Naive thymus-derived CD8-positive, alpha-beta T cell (primary cell): ENCODE measurements around the gene CDS2. TPM values are rescaled to one million over a fixed set of nuclear protein-coding genes. Genes with fewer than 3 reads are reported as not detected.

Experiments
- ATAC-seq, 2 donors: fragments of 150-1000 bp; cut with Tn5 transposase in 1 of 2; sonication (Bioruptor Pico), chemical (Tn5 transposase) in 1 of 2; 1 replicate in 1 of 2; 2 replicates in 1 of 2; pipeline ENCODE4 v1.10.0; 2021; ENCODE audit warnings: mild to moderate bottlenecking in 2 of 2, moderate library complexity in 2 of 2
- POLR2A ChIA-PET: fragments of 350-600 bp; sonication (Branson Sonifier 250); formaldehyde crosslinking; loops from one replicate; lab custom pipeline; 2021; ENCODE audit warnings: antibody characterized with exemption; lab: Charles Lee
- DNase-seq, 10 donors: peaks; one replicate each; pipeline versions ENCODE4 v3.0.0 to v3.0.0-alpha.2; 2020 to 2022
- H3K27ac Mint-ChIP-seq, 10 donors: one replicate each; pipeline ENCODE4 v1.8.0; 2020 to 2022; ENCODE audit warnings: mild to moderate bottlenecking in 10 of 10, mixed read lengths in 10 of 10, moderate library complexity in 4 of 10, inconsistent platforms in 1 of 10
- H3K27me3 Mint-ChIP-seq, 5 donors: one replicate each; pipeline ENCODE4 v1.8.0; 2021 to 2022; ENCODE audit warnings: mixed read lengths in 5 of 5
- H3K36me3 Mint-ChIP-seq, 3 donors: one replicate each; pipeline ENCODE4 v1.8.0; 2020 to 2022; ENCODE audit warnings: mixed read lengths in 3 of 3, mild to moderate bottlenecking in 2 of 3, inconsistent platforms in 1 of 3
- H3K4me1 Mint-ChIP-seq, 4 donors: one replicate each; pipeline ENCODE4 v1.8.0; 2021 to 2022; ENCODE audit warnings: mixed read lengths in 4 of 4
- H3K4me3 Mint-ChIP-seq, 10 donors: one replicate each; pipeline ENCODE4 v1.8.0; 2020 to 2022; ENCODE audit warnings: mild to moderate bottlenecking in 10 of 10, mixed read lengths in 10 of 10, moderate library complexity in 6 of 10, inconsistent platforms in 1 of 10
- H3K9me3 Mint-ChIP-seq, 9 donors: one replicate each; pipeline ENCODE4 v1.8.0; 2020 to 2022; ENCODE audit warnings: mixed read lengths in 9 of 9, mild to moderate bottlenecking in 3 of 9, inconsistent platforms in 1 of 9, moderate library complexity in 1 of 9
- polyA plus RNA-seq, 3 donors: library from polyadenylated mRNA; unstranded; fragments of 300-500 nt; fragmentation: Illumina TruSeq; gene quantifications; one replicate each; pipeline ENCODE4 v1.2.3, GENCODE V29; 2021
- total RNA-seq, 8 experiments: library from RNA in 2 of 8; stranded (reverse) in 2 of 8; gene quantifications; one replicate each; pipeline ENCODE4 v1.2.3 and lab custom pipeline; 2021 to 2026

CDS2 gene
- total and polyA plus RNA-seq, 5 experiments from 2014 or later: 32.3 to 60.7 (median 47.3) TPM

DNA sequence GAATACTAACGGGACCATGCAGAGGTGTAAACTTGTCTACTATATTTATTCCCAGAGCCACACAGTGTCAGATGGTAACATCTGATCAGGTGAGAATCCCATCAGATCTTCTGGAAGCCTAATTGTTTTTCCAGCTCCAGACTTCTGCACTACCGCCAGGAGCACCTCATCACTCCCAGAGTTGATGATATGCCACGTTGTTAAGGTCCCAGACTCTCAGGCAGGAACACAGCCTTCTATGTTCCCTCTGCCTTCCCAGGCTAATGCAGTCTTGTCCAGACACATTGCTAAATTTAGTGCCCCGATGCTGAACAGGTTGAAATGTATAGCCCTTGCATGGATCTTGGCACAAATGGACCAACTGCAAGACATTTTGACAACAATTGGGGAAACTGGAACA, 103.7 kb downstream of the CDS2 start:
- POLR2A ChIA-PET: interaction anchor here (0.6 kb wide), 1 partner anchor 133 kb away, joined by 8 read pairs; no protein-coding TSS in a partner anchor
- Mint-ChIP-seq H3K4me3 (no peak overlapping the region), H3K4me1 (peaks cover 0 to 4% (median 0%) of the 10 kb centered on the region in 4 donors), H3K27me3 (peaks cover 3 to 21% (median 11%) of the 10 kb centered on the region in 5 donors), H3K9me3 (peaks cover 0 to 5% (median 0%) of the 10 kb centered on the region in 9 donors), H3K27ac (no peak overlapping the region), H3K36me3 (peaks cover 0 to 6% (median 4%) of the 10 kb centered on the region in 3 donors)
- no peak for DNase-seq
- ATAC-seq: no peak

DNA sequence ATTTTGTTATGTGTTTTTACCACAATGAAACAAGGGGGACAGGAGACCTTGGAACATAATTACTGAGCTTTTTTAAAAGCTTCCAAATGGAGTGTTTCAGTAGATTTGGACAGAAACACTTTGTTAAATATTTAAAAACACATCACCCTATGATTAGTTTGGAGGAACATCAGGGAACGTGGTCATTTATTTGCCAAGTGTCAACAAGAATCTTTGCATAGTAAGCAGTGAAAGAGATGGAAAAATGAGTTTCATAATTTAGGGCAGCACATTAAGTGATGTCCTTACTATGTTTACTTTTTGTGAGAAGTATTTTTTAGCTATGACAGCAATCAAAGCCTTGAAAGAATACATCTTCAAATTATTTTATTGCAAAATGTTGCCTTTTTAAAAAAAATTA, 107.3 kb downstream of the CDS2 start:
- H3K27me3 Mint-ChIP-seq: peaks cover 25 to 52% (median 37%) of the 10 kb centered on the region in 5 donors

DNA sequence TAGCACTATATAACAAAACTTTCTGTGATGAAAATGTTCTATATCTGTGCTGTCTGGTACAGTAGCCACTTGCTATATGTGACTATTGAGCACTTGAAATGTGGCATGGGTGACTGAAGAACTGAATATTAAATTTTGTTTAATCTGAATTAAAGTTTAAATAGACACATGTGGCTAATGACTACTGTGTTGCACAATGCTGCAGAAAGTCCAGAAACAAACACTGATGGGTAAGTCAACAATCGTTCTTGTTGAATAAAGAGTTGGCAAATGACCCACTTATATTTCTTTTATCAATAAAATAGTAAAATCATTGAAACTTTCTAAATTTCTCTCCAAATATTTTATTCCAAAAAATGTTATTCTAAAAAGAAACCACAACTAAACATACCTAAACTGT, 108.2 kb downstream of the CDS2 start:
- H3K9me3 Mint-ChIP-seq: peaks cover 3 to 25% (median 9%) of the 10 kb centered on the region in 9 donors
- no peak for ATAC-seq
- POLR2A ChIA-PET: no interaction called here
- H3K4me1 Mint-ChIP-seq: peaks cover 0 to 2% (median 0%) of the 10 kb centered on the region in 4 donors
- H3K27ac Mint-ChIP-seq: no peak overlapping the region
- H3K27me3 Mint-ChIP-seq: peaks cover 32 to 59% (median 43%) of the 10 kb centered on the region in 5 donors
- DNase-seq: no peak
- no peak overlapping the region for H3K4me3 Mint-ChIP-seq
- peaks cover 0 to 6% (median 6%) of the 10 kb centered on the region in 3 donors for H3K36me3 Mint-ChIP-seq

More for the DNA sequence above, 107.3 kb downstream of the CDS2 start:
- Mint-ChIP-seq H3K4me3 (no peak overlapping the region), H3K4me1 (peaks cover 0 to 4% (median 0%) of the 10 kb centered on the region in 4 donors), H3K36me3 (peaks cover 0 to 3% (median 0%) of the 10 kb centered on the region in 3 donors), H3K27ac (no peak overlapping the region), H3K9me3 (peaks cover 0 to 18% (median 6%) of the 10 kb centered on the region in 9 donors)
- POLR2A ChIA-PET: no interaction called here
- no peak for DNase-seq
- no peak for ATAC-seq

Other genes starting within 250 kb of the CDS2 start
- gene SLC23A2, start 125.5 kb upstream of the CDS2 start, total RNA-seq: 10 to 100 TPM; 19.8 to 24.3 TPM
- gene SLC23A2, start 125.5 kb upstream of the CDS2 start, polyA plus RNA-seq: 1 to 10 TPM; 5.6 to 8.1 (median 5.9) TPM
- 10 to 100 TPM; 67.2 to 69.6 TPM for gene TMEM230, start 13.9 kb upstream of the CDS2 start, total RNA-seq
- gene TMEM230, start 13.9 kb upstream of the CDS2 start, polyA plus RNA-seq: 100 to 1,000 TPM; 186 to 278 (median 253) TPM
- gene PCNA, start 7.0 kb upstream of the CDS2 start, total RNA-seq: 10 to 100 TPM; 39.4 to 44.3 TPM
- gene PCNA, start 7.0 kb upstream of the CDS2 start, polyA plus RNA-seq: 10 to 100 TPM; 41.8 to 57.1 (median 44.6) TPM
- not detected for gene PROKR2, start 189.9 kb downstream of the CDS2 start, total RNA-seq
- not detected for gene PROKR2, start 189.9 kb downstream of the CDS2 start, polyA plus RNA-seq